Activated CD4-positive, alpha-beta T cell treated with anti-CD3 and anti-CD28 coated beads for 36 hours (primary cell): ENCODE data around the gene STARD13. TPM values are rescaled to one million over a fixed set of nuclear protein-coding genes. Genes with fewer than 3 reads are reported as not detected.

ENCODE experiments used
- ATAC-seq: fragments of 200-7000 bp; cut with Tn5 transposase; one replicate; pipeline ENCODE4 v1.10.0; 2021; ENCODE audit warnings: mild to moderate bottlenecking, moderate library complexity
- CTCF ChIA-PET: fragments of 350-600 bp; sonication (Branson Sonifier 250); formaldehyde crosslinking; loops from one replicate; lab custom pipeline; 2021; ENCODE audit warnings: antibody characterized with exemption; lab: Charles Lee
- POLR2A ChIA-PET: fragments of 350-600 bp; sonication (Branson Sonifier 250); formaldehyde crosslinking; loops from one replicate; lab custom pipeline; 2021; ENCODE audit warnings: antibody characterized with exemption, inconsistent platforms; lab: Charles Lee
- DNase-seq: peaks from one replicate; pipeline ENCODE4 v3.0.0-alpha.2; 2020
- H3K27ac Mint-ChIP-seq: one replicate; pipeline ENCODE4 v1.8.0; 2021; ENCODE audit warnings: mixed read lengths
- H3K27me3 Mint-ChIP-seq: one replicate; pipeline ENCODE4 v1.8.0; 2021; ENCODE audit warnings: mixed read lengths
- H3K36me3 Mint-ChIP-seq: one replicate; pipeline ENCODE4 v1.8.0; 2021; ENCODE audit warnings: low read depth, mixed read lengths
- H3K4me1 Mint-ChIP-seq: one replicate; pipeline ENCODE4 v1.8.0; 2021; ENCODE audit warnings: mixed read lengths
- H3K4me3 Mint-ChIP-seq: one replicate; pipeline ENCODE4 v1.8.0; 2021; ENCODE audit warnings: mild to moderate bottlenecking, moderate library complexity, mixed read lengths
- H3K9me3 Mint-ChIP-seq: one replicate; pipeline ENCODE4 v1.8.0; 2021; ENCODE audit warnings: low read depth, mixed read lengths
- intact Hi-C, 2 experiments: fragments of 100-400 bp; cut with DNase I in 1 of 2; cut with micrococcal nuclease in 1 of 2; formaldehyde crosslinking; loops; one replicate each; pipeline versions ENCODE4 v1.14.2 to v1.15.1; 2022 to 2024; cut with DNase I, micrococcal nuclease
- total RNA-seq, 2 experiments: library from RNA; stranded (reverse); gene quantifications; one replicate each; pipeline ENCODE4 v1.2.3, GENCODE V29; 2021

Gene STARD13
- under 1 TPM; 0.35 to 0.57 TPM for total RNA-seq

- Mint-ChIP-seq H3K36me3 (no peaks in the 10 kb centered on the region), H3K4me1 (peaks cover 17% of the 10 kb centered on the region), H3K27me3 (peaks cover 54% of the 10 kb centered on the region), H3K9me3 (no peaks in the 10 kb centered on the region), H3K4me3 (peak within 1 kb of the TSS; percentile 74), H3K27ac (peak within 1 kb of the TSS; percentile 11)
- ATAC-seq (peak; percentile 57), DNase-seq (peak; percentile 28)
- ChIA-PET CTCF (interaction anchor here (0.6 to 1.2 kb wide), 3 partner anchors 23 to 409 kb away, joined by 3 to 4 read pairs (median 4); no protein-coding TSS in a partner anchor), POLR2A (no interaction called here)
- intact Hi-C loops: no loop called here
Observed at GRCh38 chr13:33285420-33286124, at the start of gene STARD13. Gene STARD13, minus strand, starts transcription at chr13:33285755. Its CDS starts 117 bp downstream, at chr13:33285638.

GRCh38 chr13:33334831-33335230 lies 49.3 kb upstream of the STARD13 start:
- ChIA-PET CTCF (no interaction called here), POLR2A (no interaction called here)
- H3K27me3 Mint-ChIP-seq: peaks cover 9% of the 10 kb centered on the region
- no peak overlapping the region for H3K4me3 Mint-ChIP-seq
- no peaks in the 10 kb centered on the region for H3K4me1 Mint-ChIP-seq
- intact Hi-C loops: no loop called here
- DNase-seq (no peak), ATAC-seq (no peak)
- H3K9me3 Mint-ChIP-seq: no peaks in the 10 kb centered on the region
- no peaks in the 10 kb centered on the region for H3K36me3 Mint-ChIP-seq
- no peak overlapping the region for H3K27ac Mint-ChIP-seq

GRCh38 chr13:33331962-33332361 lies 46.4 kb upstream of the STARD13 start:
- no peak for DNase-seq
- ChIA-PET CTCF (no interaction called here), POLR2A (no interaction called here)
- no peaks in the 10 kb centered on the region for H3K4me1 Mint-ChIP-seq
- H3K9me3 Mint-ChIP-seq: no peaks in the 10 kb centered on the region
- H3K36me3 Mint-ChIP-seq: no peaks in the 10 kb centered on the region
- H3K4me3 Mint-ChIP-seq: no peak overlapping the region
- ATAC-seq: no peak
- no peak overlapping the region for H3K27ac Mint-ChIP-seq
- intact Hi-C loops: no loop called here
- H3K27me3 Mint-ChIP-seq: peaks cover 9% of the 10 kb centered on the region

- ChIA-PET POLR2A (no interaction called here), CTCF (no interaction called here)
- Mint-ChIP-seq H3K27me3 (peaks cover 8% of the 10 kb centered on the region), H3K27ac (no peak overlapping the region), H3K36me3 (no peaks in the 10 kb centered on the region), H3K4me3 (no peak overlapping the region), H3K4me1 (no peaks in the 10 kb centered on the region), H3K9me3 (no peaks in the 10 kb centered on the region)
- ATAC-seq (no peak), DNase-seq (no peak)
- intact Hi-C loops: no loop called here
Observed at GRCh38 chr13:33330483-33330882, 44.9 kb upstream of the STARD13 start.

GRCh38 chr13:33328701-33329100 lies 43.1 kb upstream of the STARD13 start:
- no peaks in the 10 kb centered on the region for H3K36me3 Mint-ChIP-seq
- no peak overlapping the region for H3K4me3 Mint-ChIP-seq
- ATAC-seq (no peak), DNase-seq (no peak)
- no peaks in the 10 kb centered on the region for H3K4me1 Mint-ChIP-seq
- ChIA-PET POLR2A (no interaction called here), CTCF (no interaction called here)
- H3K27ac Mint-ChIP-seq: no peak overlapping the region
- intact Hi-C loops: no loop called here
- no peaks in the 10 kb centered on the region for H3K9me3 Mint-ChIP-seq
- H3K27me3 Mint-ChIP-seq: peaks cover 2% of the 10 kb centered on the region

GRCh38 chr13:33326723-33327122 lies 41.2 kb upstream of the STARD13 start:
- ATAC-seq (no peak), DNase-seq (no peak)
- H3K4me3 Mint-ChIP-seq: no peak overlapping the region
- H3K4me1 Mint-ChIP-seq: no peaks in the 10 kb centered on the region
- H3K27me3 Mint-ChIP-seq: peaks cover 3% of the 10 kb centered on the region
- no peaks in the 10 kb centered on the region for H3K9me3 Mint-ChIP-seq
- intact Hi-C loops: no loop called here
- no peak overlapping the region for H3K27ac Mint-ChIP-seq
- no peaks in the 10 kb centered on the region for H3K36me3 Mint-ChIP-seq
- CTCF ChIA-PET: no interaction called here
- POLR2A ChIA-PET: no interaction called here

GRCh38 chr13:33326246-33326645 lies 40.7 kb upstream of the STARD13 start:
- CTCF ChIA-PET: interaction anchor here (0.7 kb wide), 1 partner anchor 65 kb away, joined by 3 read pairs; no protein-coding TSS in a partner anchor
- Mint-ChIP-seq H3K4me3 (no peak overlapping the region), H3K9me3 (no peaks in the 10 kb centered on the region), H3K36me3 (no peaks in the 10 kb centered on the region), H3K4me1 (no peaks in the 10 kb centered on the region), H3K27ac (no peak overlapping the region), H3K27me3 (peaks cover 4% of the 10 kb centered on the region)
- intact Hi-C loops: no loop called here
- ATAC-seq (no peak), DNase-seq (no peak)
- POLR2A ChIA-PET: no interaction called here

- no peak overlapping the region for H3K4me3 Mint-ChIP-seq
- no peaks in the 10 kb centered on the region for H3K4me1 Mint-ChIP-seq
- no peak for ATAC-seq
- no peak for DNase-seq
- H3K9me3 Mint-ChIP-seq: no peaks in the 10 kb centered on the region
- ChIA-PET POLR2A (no interaction called here), CTCF (interaction anchor here (0.6 kb wide), 1 partner anchor 399 kb away, joined by 3 read pairs; no protein-coding TSS in a partner anchor)
- no peak overlapping the region for H3K27ac Mint-ChIP-seq
- H3K36me3 Mint-ChIP-seq: no peaks in the 10 kb centered on the region
- H3K27me3 Mint-ChIP-seq: peaks cover 6% of the 10 kb centered on the region
- intact Hi-C loops: no loop called here
Observed at GRCh38 chr13:33323801-33324510, 38.4 kb upstream of the STARD13 start.

GRCh38 chr13:33322965-33323668 lies 37.6 kb upstream of the STARD13 start:
- intact Hi-C loops: no loop called here
- ChIA-PET CTCF (interaction anchor here (0.6 kb wide), 1 partner anchor 400 kb away, joined by 3 read pairs; no protein-coding TSS in a partner anchor), POLR2A (no interaction called here)
- H3K4me3 Mint-ChIP-seq: no peak overlapping the region
- DNase-seq: no peak
- no peaks in the 10 kb centered on the region for H3K9me3 Mint-ChIP-seq
- no peak for ATAC-seq
- no peaks in the 10 kb centered on the region for H3K4me1 Mint-ChIP-seq
- no peaks in the 10 kb centered on the region for H3K36me3 Mint-ChIP-seq
- H3K27me3 Mint-ChIP-seq: peaks cover 6% of the 10 kb centered on the region
- no peak overlapping the region for H3K27ac Mint-ChIP-seq

GRCh38 chr13:33322543-33322809 lies 36.9 kb upstream of the STARD13 start:
- Mint-ChIP-seq H3K36me3 (no peaks in the 10 kb centered on the region), H3K4me3 (no peak overlapping the region), H3K4me1 (no peaks in the 10 kb centered on the region), H3K27me3 (peaks cover 6% of the 10 kb centered on the region), H3K9me3 (no peaks in the 10 kb centered on the region), H3K27ac (no peak overlapping the region)
- intact Hi-C loops: no loop called here
- DNase-seq (no peak), ATAC-seq (no peak)
- ChIA-PET POLR2A (no interaction called here), CTCF (no interaction called here)

- no peaks in the 10 kb centered on the region for H3K4me1 Mint-ChIP-seq
- H3K4me3 Mint-ChIP-seq: no peak overlapping the region
- ChIA-PET POLR2A (no interaction called here), CTCF (no interaction called here)
- intact Hi-C loops: no loop called here
- peaks cover 12% of the 10 kb centered on the region for H3K27me3 Mint-ChIP-seq
- H3K36me3 Mint-ChIP-seq: no peaks in the 10 kb centered on the region
- no peak overlapping the region for H3K27ac Mint-ChIP-seq
- no peaks in the 10 kb centered on the region for H3K9me3 Mint-ChIP-seq
- DNase-seq (no peak), ATAC-seq (no peak)
Observed at GRCh38 chr13:33321686-33322542, 36.4 kb upstream of the STARD13 start.
